Caco-2 (cell line): ENCODE measurements around the gene HOXB8. TPM values are rescaled to one million over a fixed set of nuclear protein-coding genes. Genes with fewer than 3 reads are reported as not detected.

Experiments used
- BruUV-seq: library from RNA; stranded (reverse); fragments of 400-500 nt; replicated peaks from 2 replicates; lab custom pipeline; 2021; lab: Mats Ljungman, UMichigan
- CTCF ChIA-PET: fragments of 300-600 bp; sonication (Branson Sonifier 250); formaldehyde crosslinking; loops from one replicate; lab custom pipeline; 2022; ENCODE audit warnings: antibody characterized with exemption; lab: Charles Lee
- POLR2A ChIA-PET: fragments of 300-600 bp; sonication (Branson Sonifier 250); formaldehyde crosslinking; loops from one replicate; lab custom pipeline; 2022; ENCODE audit warnings: antibody characterized with exemption; lab: Charles Lee
- DNase-seq, 2 experiments: peaks; one replicate each; pipeline versions ENCODE4 v3.0.0 to v3.0.0-alpha.2; 2020 to 2022
- H3K27me3 ChIP-seq: replicated peaks from 2 replicates; pipeline ENCODE4 v1.6.0; 2011; ENCODE audit warnings: low read length; ENCODE audit not compliant: control insufficient read depth, insufficient read depth
- H3K36me3 ChIP-seq: 2 replicates; pipeline ENCODE4 v1.5.1; 2011; ENCODE audit warnings: low read length; ENCODE audit not compliant: control insufficient read depth, insufficient read depth
- H3K4me1 ChIP-seq: fragments of 250-450 bp; sonication (Bioruptor Pico); 2 replicates; pipeline ENCODE4 v1.5.1; 2020; ENCODE audit warnings: mild to moderate bottlenecking
- H3K4me3 ChIP-seq: 2 replicates; pipeline ENCODE4 v1.5.1; 2011; ENCODE audit warnings: low read depth, mild to moderate bottlenecking, control low read depth, low read length
- H3K9me3 ChIP-seq: fragments of 250-450 bp; sonication (Bioruptor Pico); 2 replicates; pipeline ENCODE4 v1.5.1; 2020; ENCODE audit warnings: mild to moderate bottlenecking, moderate library complexity
- H3K27ac Mint-ChIP-seq: one replicate; pipeline ENCODE4 v1.8.0; 2022; ENCODE audit warnings: mixed read lengths; ENCODE audit not compliant: unreplicated experiment
- H3K27me3 Mint-ChIP-seq: one replicate; pipeline ENCODE4 v1.8.0; 2022; ENCODE audit warnings: mixed read lengths; ENCODE audit not compliant: insufficient read depth, unreplicated experiment
- H3K36me3 Mint-ChIP-seq: one replicate; pipeline ENCODE4 v1.8.0; 2022; ENCODE audit warnings: mild to moderate bottlenecking, mixed read lengths; ENCODE audit not compliant: insufficient read depth, unreplicated experiment
- H3K4me1 Mint-ChIP-seq: one replicate; pipeline ENCODE4 v1.8.0; 2022; ENCODE audit warnings: low read depth, mixed read lengths; ENCODE audit not compliant: unreplicated experiment
- H3K4me3 Mint-ChIP-seq: one replicate; pipeline ENCODE4 v1.8.0; 2022; ENCODE audit warnings: mild to moderate bottlenecking, moderate library complexity, mixed read lengths; ENCODE audit not compliant: unreplicated experiment
- H3K9me3 Mint-ChIP-seq: one replicate; pipeline ENCODE4 v1.8.0; 2022; ENCODE audit warnings: mixed read lengths; ENCODE audit not compliant: unreplicated experiment
- CTCF ChIP-seq, 2 experiments: fragments of 200-600 bp in 1 of 2; IDR thresholded peaks; 1 replicate in 1 of 2; 2 replicates in 1 of 2; pipeline versions ENCODE4 v1.5.1 to v1.8.0; 2011 to 2022; ENCODE audit warnings: antibody characterized with exemption in 1 of 2, control low read depth in 1 of 2, inconsistent platforms in 1 of 2, low read depth in 1 of 2, low read length in 1 of 2, mild to moderate bottlenecking in 1 of 2, moderate library complexity in 1 of 2; ENCODE audit not compliant: insufficient read depth in 1 of 2, severe bottlenecking in 1 of 2, unreplicated experiment in 1 of 2
- intact Hi-C: fragments of 100-400 bp; cut with micrococcal nuclease; formaldehyde crosslinking; loops from one replicate; pipeline ENCODE4 v1.10.0; 2022; ENCODE audit not compliant: unreplicated experiment
- total RNA-seq: library from RNA; stranded (reverse); gene quantifications from 2 replicates; pipeline ENCODE4 v1.2.3, GENCODE V29; 2022

HOXB8 gene
- total RNA-seq, 1 experiment from 2014 or later, result 1.2 TPM

GRCh38 chr17:48639136-48639535 lies 24.0 kb upstream of the HOXB8 start:
- Histone ChIP-seq H3K27me3 (no peaks in the 10 kb centered on the region), H3K9me3 (no peaks in the 10 kb centered on the region), H3K4me3 (no peak overlapping the region), H3K36me3 (no peaks in the 10 kb centered on the region), H3K4me1 (no peaks in the 10 kb centered on the region)
- Mint-ChIP-seq H3K4me3 (no peak overlapping the region), H3K4me1 (no peaks in the 10 kb centered on the region), H3K27ac (no peak overlapping the region), H3K9me3 (no peaks in the 10 kb centered on the region), H3K27me3 (peaks cover 8% of the 10 kb centered on the region), H3K36me3 (no peaks in the 10 kb centered on the region)
- no peak for TF ChIP-seq CTCF (IDR thresholded peaks at IDR 0.05; ENCODE audit: insufficient read depth in 1 of 2, low read depth in 1 of 2, low read length in 1 of 2, severe bottlenecking in 1 of 2, unreplicated experiment in 1 of 2)
- intact Hi-C loops, result no loop called here
- ChIA-PET POLR2A (no interaction called here), CTCF (interaction anchor here (1.0 kb wide), 1 partner anchor 10 kb away, joined by 3 read pairs; no protein-coding TSS in a partner anchor)
- no TSS peak for BruUV-seq
- no peak for DNase-seq

- intact Hi-C loops, result no loop called here
- BruUV-seq, result no TSS peak
- H3K9me3 ChIP-seq, result no peaks in the 10 kb centered on the region
- H3K27me3 ChIP-seq, result no peaks in the 10 kb centered on the region
- Mint-ChIP-seq H3K27me3 (peaks cover 8% of the 10 kb centered on the region), H3K9me3 (no peaks in the 10 kb centered on the region), H3K4me3 (no peak overlapping the region), H3K36me3 (no peaks in the 10 kb centered on the region), H3K4me1 (no peaks in the 10 kb centered on the region), H3K27ac (no peak overlapping the region)
- ChIA-PET POLR2A (no interaction called here), CTCF (interaction anchor here (1.8 kb wide), 1 partner anchor 241 kb away, joined by 7 read pairs; no protein-coding TSS in a partner anchor)
- DNase-seq, result no peak
- no peak for TF ChIP-seq CTCF (IDR thresholded peaks at IDR 0.05; ENCODE audit: insufficient read depth in 1 of 2, low read depth in 1 of 2, low read length in 1 of 2, severe bottlenecking in 1 of 2, unreplicated experiment in 1 of 2)
- no peak overlapping the region for H3K4me3 ChIP-seq
- H3K4me1 ChIP-seq, result no peaks in the 10 kb centered on the region
- H3K36me3 ChIP-seq, result no peaks in the 10 kb centered on the region
Observed at GRCh38 chr17:48637323-48638260, 22.5 kb upstream of the HOXB8 start.

GRCh38 chr17:48636177-48637018 lies 21.3 kb upstream of the HOXB8 start:
- Mint-ChIP-seq H3K9me3 (no peaks in the 10 kb centered on the region), H3K27me3 (peaks cover 5% of the 10 kb centered on the region), H3K36me3 (no peaks in the 10 kb centered on the region), H3K4me1 (no peaks in the 10 kb centered on the region), H3K4me3 (no peak overlapping the region), H3K27ac (no peak overlapping the region)
- intact Hi-C loops, result no loop called here
- ChIA-PET POLR2A (interaction anchor here (0.7 kb wide), 1 partner anchor 11 kb away, joined by 4 read pairs; no protein-coding TSS in a partner anchor), CTCF (interaction anchor here (0.6 to 1.8 kb wide), 7 partner anchors 35 to 301 kb away, joined by 3 to 8 read pairs (median 4); no protein-coding TSS in a partner anchor)
- no peaks in the 10 kb centered on the region for H3K27me3 ChIP-seq
- H3K4me1 ChIP-seq, result peaks cover 5% of the 10 kb centered on the region
- H3K4me3 ChIP-seq, result no peak overlapping the region
- no peaks in the 10 kb centered on the region for H3K36me3 ChIP-seq
- peak in 1 of 2 experiments; percentile 51 for TF ChIP-seq CTCF (IDR thresholded peaks at IDR 0.05; ENCODE audit: insufficient read depth in 1 of 2, low read depth in 1 of 2, low read length in 1 of 2, severe bottlenecking in 1 of 2, unreplicated experiment in 1 of 2)
- no TSS peak for BruUV-seq
- DNase-seq, result peak in 1 of 2 experiments; percentile 49
- H3K9me3 ChIP-seq, result no peaks in the 10 kb centered on the region
